Cerebellar nuclear complex (tissue), 1 donor: ENCODE results near the gene NFS1.

Source experiments
- DNase-seq, 2 experiments: peaks; one replicate each; lab custom pipeline; 2025; lab: John Stamatoyannopoulos, UW

Gene NFS1

GRCh38 chr20:35641743-35642142 is 57.4 kb downstream of the NFS1 start:
- no peak for DNase-seq

DNA sequence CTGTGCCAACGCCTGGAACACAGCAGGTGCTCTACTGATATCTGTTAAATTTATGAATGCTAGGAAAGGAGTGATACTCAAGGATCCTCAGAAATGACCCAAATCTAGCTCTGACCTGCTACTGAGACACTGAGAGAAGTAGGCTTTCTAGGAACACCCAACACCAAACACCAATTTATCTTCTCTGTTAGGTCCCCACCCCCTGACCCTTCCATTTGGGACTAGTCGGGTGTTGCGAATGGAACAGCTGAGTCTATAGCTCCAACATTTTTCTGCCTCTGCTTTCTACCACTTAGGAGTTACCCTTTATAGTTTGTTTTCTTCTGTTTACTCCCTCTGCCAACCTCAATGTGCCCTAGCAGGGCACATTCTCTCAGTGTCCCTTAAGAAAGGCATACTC is 58.4 kb downstream of the NFS1 start:
- DNase-seq: no peak

- DNase-seq: no peak
These were observed 60.4 kb downstream of the NFS1 start for GRCh38 chr20:35638751-35639150.

DNA sequence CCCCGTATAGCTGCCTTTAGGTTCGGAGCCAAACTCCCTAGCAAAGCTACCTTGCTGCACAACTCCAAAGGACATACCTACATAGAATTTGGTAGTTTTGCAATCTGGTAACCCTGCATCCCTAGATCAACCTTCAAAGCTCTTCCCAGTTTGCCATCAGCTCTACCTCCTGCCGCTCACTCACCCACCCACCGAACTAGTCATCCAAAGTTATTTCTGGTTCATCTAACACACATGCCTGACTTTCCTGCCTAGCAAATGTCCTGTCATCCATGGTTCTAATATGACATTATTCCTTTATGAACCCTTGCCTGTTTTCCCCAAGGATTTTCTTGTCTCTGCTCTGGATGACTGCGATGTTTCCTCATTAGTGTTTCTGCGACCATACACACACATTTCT is 61.9 kb downstream of the NFS1 start:
- no peak for DNase-seq

DNA sequence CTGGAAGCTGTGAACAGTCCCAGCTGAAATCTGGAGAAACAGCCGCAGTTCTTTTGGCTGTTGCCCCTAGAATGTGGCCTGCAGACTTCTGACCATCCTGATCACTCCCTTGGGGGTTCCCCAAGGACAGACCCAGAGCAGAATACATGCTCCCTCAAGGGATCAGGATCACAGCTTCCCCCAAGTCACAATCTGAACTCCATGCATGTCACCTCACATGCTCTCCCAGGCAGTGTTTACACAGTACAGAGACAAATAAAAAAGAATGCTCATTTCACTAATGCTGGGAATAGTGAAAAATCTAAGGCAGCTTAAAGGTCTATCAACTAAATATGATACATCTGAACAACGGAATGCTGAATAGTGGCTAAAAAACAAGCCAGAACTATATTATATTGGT is 63.1 kb downstream of the NFS1 start:
- DNase-seq: no peak

DNA sequence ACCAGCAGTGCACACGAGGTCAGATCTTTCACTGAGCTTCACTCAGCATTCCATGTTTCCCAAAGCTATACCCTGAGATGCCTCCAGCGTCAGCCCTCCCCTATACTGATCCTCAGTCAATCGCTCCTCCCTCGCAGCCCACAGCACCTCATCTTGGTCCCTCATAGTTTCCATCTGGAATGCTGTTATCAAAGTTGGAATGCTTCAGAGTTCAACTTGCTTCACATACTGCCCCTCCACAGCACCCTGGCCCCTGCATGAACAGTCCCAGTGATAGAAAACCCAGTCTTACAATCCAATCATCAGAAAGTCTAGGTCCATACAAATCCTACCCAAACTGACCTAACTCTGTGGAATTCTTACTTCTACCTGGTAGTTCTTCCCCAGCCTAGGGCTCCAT is 63.5 kb downstream of the NFS1 start:
- DNase-seq: no peak

DNA sequence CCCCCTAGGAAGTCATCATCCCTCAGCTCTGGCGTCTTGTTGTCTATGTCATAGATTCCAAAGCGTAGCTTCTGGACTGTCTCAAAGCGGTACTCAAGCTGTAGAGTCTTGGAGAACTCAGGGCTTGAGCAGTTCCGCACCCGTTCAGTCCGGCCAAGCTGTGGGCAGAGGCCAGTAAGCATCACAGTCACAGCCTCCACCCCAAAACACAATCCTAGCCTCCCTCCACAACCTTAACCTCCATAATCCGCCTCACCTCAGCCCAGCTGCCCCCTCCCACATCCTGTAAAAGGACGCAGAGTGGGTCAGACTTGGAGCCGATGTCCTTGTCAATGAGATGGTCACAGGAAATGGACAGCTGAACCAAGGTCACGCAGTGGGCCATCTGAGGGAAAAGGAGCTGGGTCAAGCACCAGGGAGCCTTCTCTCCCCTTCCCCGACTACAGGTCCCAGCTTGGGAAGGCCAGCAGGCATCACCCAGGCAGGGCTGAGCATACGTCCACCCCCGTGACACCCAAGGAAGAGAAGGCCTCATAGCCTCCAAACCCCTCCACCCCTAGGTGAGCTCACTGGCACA is 66.5 kb downstream of the NFS1 start:
- DNase-seq: no peak

DNA sequence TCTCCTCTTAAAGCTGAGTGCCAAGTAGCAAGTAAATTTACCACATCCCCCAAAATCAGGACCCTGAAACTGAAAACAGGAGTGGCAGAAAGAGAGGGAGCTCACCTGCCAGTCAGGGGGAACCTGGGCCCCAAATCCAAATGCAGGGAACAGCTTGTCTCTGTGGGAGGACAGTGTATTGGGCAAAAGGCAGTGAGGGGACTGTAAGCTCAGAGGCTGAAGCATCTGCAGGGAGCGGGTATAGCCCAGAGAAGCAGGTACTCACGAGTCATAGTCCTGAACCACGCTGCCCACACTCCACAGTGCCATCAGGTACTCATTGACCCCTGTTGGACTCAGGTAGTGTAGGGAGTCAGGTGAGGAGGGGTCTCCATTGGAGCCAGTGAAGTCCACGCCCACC is 68.5 kb downstream of the NFS1 start:
- DNase-seq: no peak

GRCh38 chr20:35629427-35630145 is 69.6 kb downstream of the NFS1 start:
- DNase-seq: no peak

DNA sequence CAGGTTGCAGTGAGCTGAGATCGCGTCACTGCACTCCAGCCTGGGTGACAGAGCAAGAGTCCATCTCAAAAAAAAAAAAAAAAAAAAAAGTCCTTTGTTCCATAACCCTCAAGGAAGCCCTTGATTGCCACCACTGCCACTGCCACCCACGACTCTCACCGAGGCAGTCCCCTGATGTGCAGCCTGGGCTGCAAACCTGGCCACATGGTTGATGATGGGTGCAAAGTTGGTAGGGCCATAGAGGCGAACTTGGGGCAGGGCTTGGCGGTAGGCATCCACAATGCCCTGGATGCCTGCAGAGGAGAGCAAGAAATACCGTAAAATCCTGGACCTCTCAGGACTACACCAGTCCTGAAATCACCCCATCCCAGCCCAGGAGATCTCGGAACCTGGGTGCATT is 72.0 kb downstream of the NFS1 start:
- DNase-seq: no peak

- no peak for DNase-seq
These were observed 72.7 kb downstream of the NFS1 start for GRCh38 chr20:35626386-35627001.

DNA sequence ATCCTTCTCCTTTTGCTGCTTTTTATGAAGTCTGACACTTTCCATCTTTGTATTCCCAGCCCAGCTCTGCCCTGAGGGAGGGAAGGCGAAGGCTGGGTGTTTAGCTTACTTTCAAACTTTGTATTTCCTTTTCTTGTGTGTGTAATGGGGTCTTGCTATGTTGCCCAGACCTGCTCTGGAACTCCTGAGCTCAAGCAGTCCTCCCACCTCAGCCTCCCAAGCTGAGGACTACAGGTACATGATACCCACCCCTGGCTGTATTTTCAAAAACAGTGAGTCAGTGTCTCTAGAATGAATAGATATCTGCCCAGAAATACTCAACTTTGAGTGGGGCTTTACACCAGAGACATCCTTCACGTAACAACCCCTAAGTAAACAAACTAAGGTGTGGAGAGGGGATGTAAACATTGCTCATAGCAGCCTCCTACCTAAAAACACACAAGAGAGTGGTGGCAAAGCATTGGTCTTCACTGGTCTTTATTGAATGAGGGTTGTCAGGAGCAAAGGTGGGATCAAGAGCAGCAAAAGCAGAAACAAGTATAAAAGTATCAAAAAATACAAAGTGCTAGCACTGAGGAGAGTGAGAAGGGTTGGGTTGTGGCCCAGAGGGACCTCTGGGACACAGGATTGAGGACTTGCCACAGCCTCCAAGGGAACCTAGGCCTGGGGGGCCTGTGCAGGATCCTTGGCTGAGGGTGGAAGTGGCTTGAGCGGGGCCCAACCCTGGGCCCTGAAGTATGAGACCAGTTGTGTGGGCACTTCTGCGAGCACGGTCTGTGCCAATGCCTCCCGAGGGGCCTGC is 73.4 kb downstream of the NFS1 start:
- DNase-seq: no peak

- no peak for DNase-seq
These were observed 77.6 kb downstream of the NFS1 start for GRCh38 chr20:35621560-35621946.

DNA sequence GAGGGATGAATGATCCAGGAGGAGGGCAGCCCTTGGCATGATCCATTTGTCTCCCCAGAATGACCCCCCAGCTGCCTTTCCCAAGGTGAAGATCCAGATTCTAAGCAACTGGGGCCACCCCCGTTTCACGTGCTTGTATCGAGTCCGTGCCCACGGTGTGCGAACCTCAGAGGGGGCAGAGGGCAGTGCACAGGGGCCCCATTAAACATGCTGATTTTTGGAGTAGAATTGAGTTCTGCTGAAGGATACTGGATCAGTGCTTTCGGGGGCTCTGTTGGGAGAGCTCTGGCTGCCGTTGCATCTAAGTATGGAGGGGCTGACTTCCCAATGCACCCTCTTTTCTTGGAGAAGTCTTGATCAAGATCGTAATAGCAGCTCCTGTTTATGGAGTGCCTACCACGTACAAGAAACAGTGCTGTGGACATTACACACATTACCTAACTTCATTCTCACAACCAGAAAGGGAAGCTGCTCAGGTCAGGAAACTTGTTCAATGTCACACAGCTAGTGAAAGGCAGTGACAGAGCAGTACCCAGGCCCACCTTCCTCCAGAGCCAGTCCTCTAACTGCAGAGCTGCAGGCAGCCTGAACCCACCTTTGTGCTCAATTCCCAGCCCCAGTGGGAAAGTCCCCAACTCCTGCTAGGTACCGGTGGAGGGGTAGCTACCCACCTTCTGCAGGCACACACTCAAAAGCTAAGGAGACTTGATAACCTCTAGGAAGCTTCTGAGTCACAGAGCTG is 78.2 kb downstream of the NFS1 start:
- DNase-seq: no peak

DNA sequence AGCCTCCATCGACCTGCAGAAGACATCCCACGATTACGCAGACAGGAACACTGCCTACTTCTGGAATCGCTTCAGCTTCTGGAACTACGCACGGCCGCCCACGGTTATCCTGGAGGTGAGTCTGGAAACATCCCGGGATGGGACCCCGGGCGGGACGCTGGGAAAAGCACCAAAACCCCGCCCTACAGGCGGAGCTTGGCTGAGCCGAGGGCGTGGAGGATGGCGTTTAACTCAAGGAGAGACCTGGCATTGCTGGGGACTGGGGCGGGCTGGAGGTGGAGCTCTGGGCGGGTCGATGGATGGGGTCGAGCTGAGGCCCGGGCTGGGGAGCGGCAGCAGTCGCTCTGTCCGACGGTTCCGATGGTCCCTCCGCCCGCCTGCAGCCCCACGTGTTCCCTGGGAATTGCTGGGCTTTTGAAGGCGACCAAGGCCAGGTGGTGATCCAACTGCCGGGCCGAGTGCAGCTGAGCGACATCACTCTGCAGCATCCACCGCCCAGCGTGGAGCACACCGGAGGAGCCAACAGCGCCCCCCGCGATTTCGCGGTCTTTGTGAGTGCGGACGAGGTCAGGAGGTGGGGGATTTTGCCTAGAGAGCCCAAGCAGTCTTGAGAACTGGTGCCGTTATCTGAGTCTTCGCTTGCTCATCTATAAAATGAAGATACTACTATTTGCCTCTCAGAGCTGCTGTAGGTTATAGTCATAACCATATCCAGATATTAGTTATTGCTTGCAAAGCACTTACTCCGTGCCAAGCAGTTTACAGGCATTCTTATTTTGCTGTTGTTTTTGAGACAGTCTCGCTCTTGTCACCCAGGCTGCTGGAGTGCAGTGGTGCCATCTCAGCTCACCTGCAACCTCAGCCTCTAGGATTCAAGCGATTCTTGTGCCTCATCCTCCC is 79.7 kb downstream of the NFS1 start:
- DNase-seq: no peak

DNA sequence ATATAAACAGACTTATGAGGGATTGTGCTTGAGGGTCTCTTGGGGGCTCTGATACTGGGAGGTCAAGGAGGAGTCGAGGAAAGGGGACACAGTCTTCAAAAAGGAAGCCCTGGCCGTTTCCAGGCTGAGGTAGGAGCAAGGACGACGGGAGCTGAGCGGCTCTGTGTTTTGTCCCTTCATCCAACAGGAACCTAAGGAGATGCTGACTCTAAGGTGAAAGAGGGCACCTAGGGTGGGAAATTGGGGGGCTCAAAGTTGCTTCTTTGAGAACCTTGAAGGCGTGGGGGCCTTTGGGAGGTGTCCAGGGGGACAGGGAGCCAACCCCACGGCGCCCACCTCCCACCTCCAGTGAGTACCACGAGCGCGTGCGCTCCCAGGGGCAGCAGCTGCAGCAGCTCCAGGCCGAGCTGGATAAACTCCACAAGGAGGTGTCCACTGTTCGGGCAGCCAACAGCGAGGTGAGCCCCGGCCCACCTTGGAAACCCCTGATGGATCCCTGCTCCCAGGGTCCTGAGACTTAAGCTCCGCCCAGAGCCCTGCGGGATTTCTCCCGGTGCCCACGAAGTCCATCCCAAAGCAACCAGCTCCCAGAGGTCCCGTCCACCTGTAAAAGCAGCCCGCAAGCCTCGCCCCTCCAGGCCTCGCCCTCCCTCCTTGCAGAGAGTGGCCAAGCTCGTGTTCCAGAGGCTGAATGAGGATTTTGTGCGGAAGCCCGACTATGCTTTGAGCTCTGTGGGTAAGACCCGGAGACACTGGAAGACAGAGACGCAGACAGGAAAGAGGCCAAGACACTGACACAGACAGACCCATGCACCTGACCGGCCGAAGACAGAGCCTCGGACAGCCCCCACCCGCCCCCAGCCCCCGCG is 80.7 kb downstream of the NFS1 start:
- DNase-seq: no peak
